CD8-positive, alpha-beta memory T cell (primary cell): ENCODE results near the gene TTN. TPM values are rescaled to one million over a fixed set of nuclear protein-coding genes. Genes with fewer than 3 reads are reported as not detected.

Experiments
- CTCF ChIA-PET: fragments of 350-600 bp; sonication (Branson Sonifier 250); formaldehyde crosslinking; loops from one replicate; lab custom pipeline; 2021; ENCODE audit warnings: antibody characterized with exemption; lab: Charles Lee
- POLR2A ChIA-PET: fragments of 350-600 bp; sonication (Branson Sonifier 250); formaldehyde crosslinking; loops from one replicate; lab custom pipeline; 2021; ENCODE audit warnings: antibody characterized with exemption; lab: Charles Lee
- DNase-seq, 5 donors: peaks; one replicate each; pipeline versions ENCODE4 v3.0.0 to v3.0.0-alpha.2; 2020 to 2022; ENCODE audit warnings: mixed read lengths in 1 of 5
- H3K27ac ChIP-seq: one replicate; pipeline ENCODE4 v1.7.0; 2013; ENCODE audit warnings: low read depth, mild to moderate bottlenecking, low read length, moderate library complexity
- H3K27me3 ChIP-seq: 2 replicates; pipeline ENCODE4 v1.7.0; 2013; ENCODE audit warnings: low read length, mild to moderate bottlenecking; ENCODE audit not compliant: insufficient read depth, poor library complexity, severe bottlenecking
- H3K36me3 ChIP-seq: 2 replicates; pipeline ENCODE4 v1.7.0; 2013; ENCODE audit warnings: mild to moderate bottlenecking, low read length, moderate library complexity; ENCODE audit not compliant: insufficient read depth
- H3K4me1 ChIP-seq: 2 replicates; pipeline ENCODE4 v1.7.0; 2013; ENCODE audit warnings: mild to moderate bottlenecking, low read length, moderate library complexity; ENCODE audit not compliant: insufficient read depth
- H3K4me3 ChIP-seq: 2 replicates; pipeline ENCODE4 v1.7.0; 2013; ENCODE audit warnings: mild to moderate bottlenecking, low read length
- H3K9me3 ChIP-seq: 2 replicates; pipeline ENCODE4 v1.7.0; 2013; ENCODE audit warnings: mild to moderate bottlenecking, low read length
- H3K27ac Mint-ChIP-seq, 8 donors: one replicate each; pipeline ENCODE4 v1.8.0; 2020 to 2021; ENCODE audit warnings: mixed read lengths in 8 of 8, mild to moderate bottlenecking in 6 of 8, inconsistent platforms in 3 of 8, moderate library complexity in 3 of 8
- H3K27me3 Mint-ChIP-seq, 2 donors: one replicate each; pipeline ENCODE4 v1.8.0; 2020 to 2021; ENCODE audit warnings: mixed read lengths in 2 of 2, mild to moderate bottlenecking in 1 of 2, moderate library complexity in 1 of 2
- H3K36me3 Mint-ChIP-seq, 3 donors: one replicate each; pipeline ENCODE4 v1.8.0; 2020 to 2021; ENCODE audit warnings: mixed read lengths in 3 of 3, inconsistent platforms in 1 of 3, mild to moderate bottlenecking in 1 of 3
- H3K4me1 Mint-ChIP-seq, 3 donors: one replicate each; pipeline ENCODE4 v1.8.0; 2020 to 2021; ENCODE audit warnings: mixed read lengths in 3 of 3, inconsistent platforms in 1 of 3, mild to moderate bottlenecking in 1 of 3
- H3K4me3 Mint-ChIP-seq, 7 donors: one replicate each; pipeline ENCODE4 v1.8.0; 2020 to 2021; ENCODE audit warnings: mixed read lengths in 7 of 7, mild to moderate bottlenecking in 6 of 7, moderate library complexity in 4 of 7, inconsistent platforms in 2 of 7
- H3K9me3 Mint-ChIP-seq, 5 donors: one replicate each; pipeline ENCODE4 v1.8.0; 2020 to 2022; ENCODE audit warnings: mixed read lengths in 5 of 5, mild to moderate bottlenecking in 3 of 5, moderate library complexity in 2 of 5, inconsistent platforms in 1 of 5
- polyA plus RNA-seq: library from polyadenylated mRNA; unstranded; fragments of 300-500 nt; fragmentation: Illumina TruSeq; gene quantifications from one replicate; pipeline ENCODE4 v1.2.3, GENCODE V29; 2021
- total RNA-seq, 2 experiments: library from RNA; stranded (reverse); gene quantifications; one replicate each; pipeline ENCODE4 v1.2.3, GENCODE V29; 2021

Gene TTN
- total and polyA plus RNA-seq, 3 experiments from 2014 or later, result 0.80 to 2.0 (median 0.83) TPM

GRCh38 chr2:178506101-178506500 lies 301.1 kb downstream of the TTN start:
- CTCF ChIA-PET, result interaction anchor here (1.1 to 1.2 kb wide), 2 partner anchors 56 to 91 kb away, joined by 3 to 4 read pairs; partner anchors contain the start of gene PRKRA

GRCh38 chr2:178502751-178503150 lies 304.5 kb downstream of the TTN start:
- no peak overlapping the region for H3K4me3 ChIP-seq
- Mint-ChIP-seq H3K27me3 (no peaks in the 10 kb centered on the region), H3K4me3 (no peak overlapping the region), H3K9me3 (no peaks in the 10 kb centered on the region), H3K27ac (peak overlapping the region in 1 of 8 donors; percentile 61), H3K36me3 (peaks cover 0 to 81% (median 26%) of the 10 kb centered on the region in 3 donors), H3K4me1 (no peaks in the 10 kb centered on the region)
- no peaks in the 10 kb centered on the region for H3K9me3 ChIP-seq
- ChIA-PET CTCF (no interaction called here), POLR2A (no interaction called here)
- DNase-seq, result no peak
- no peak overlapping the region for H3K27ac ChIP-seq
- H3K4me1 ChIP-seq, result no peaks in the 10 kb centered on the region
- H3K36me3 ChIP-seq, result peaks cover 52% of the 10 kb centered on the region
- H3K27me3 ChIP-seq, result no peaks in the 10 kb centered on the region

More at GRCh38 chr2:178506101-178506500, 301.1 kb downstream of the TTN start:
- H3K27me3 Mint-ChIP-seq, result no peaks in the 10 kb centered on the region
- H3K4me3 Mint-ChIP-seq, result no peak overlapping the region
- Histone ChIP-seq H3K4me3 (no peak overlapping the region), H3K4me1 (no peaks in the 10 kb centered on the region), H3K27ac (no peak overlapping the region), H3K9me3 (no peaks in the 10 kb centered on the region), H3K36me3 (peaks cover 30% of the 10 kb centered on the region), H3K27me3 (no peaks in the 10 kb centered on the region)
- peaks cover 0 to 70% (median 15%) of the 10 kb centered on the region in 3 donors for H3K36me3 Mint-ChIP-seq
- POLR2A ChIA-PET, result no interaction called here
- H3K9me3 Mint-ChIP-seq, result no peaks in the 10 kb centered on the region
- no peak overlapping the region for H3K27ac Mint-ChIP-seq
- no peaks in the 10 kb centered on the region for H3K4me1 Mint-ChIP-seq
- DNase-seq, result no peak

GRCh38 chr2:178499640-178500039 lies 307.6 kb downstream of the TTN start:
- Histone ChIP-seq H3K36me3 (peaks cover 64% of the 10 kb centered on the region), H3K4me1 (no peaks in the 10 kb centered on the region), H3K4me3 (no peak overlapping the region), H3K27ac (no peak overlapping the region), H3K27me3 (no peaks in the 10 kb centered on the region), H3K9me3 (no peaks in the 10 kb centered on the region)
- no peaks in the 10 kb centered on the region for H3K27me3 Mint-ChIP-seq
- H3K9me3 Mint-ChIP-seq, result no peaks in the 10 kb centered on the region
- ChIA-PET CTCF (no interaction called here), POLR2A (no interaction called here)
- no peak overlapping the region for H3K4me3 Mint-ChIP-seq
- H3K36me3 Mint-ChIP-seq, result peaks cover 4 to 88% (median 30%) of the 10 kb centered on the region in 3 donors
- no peak for DNase-seq
- H3K27ac Mint-ChIP-seq, result peak overlapping the region in 3 of 8 donors; percentile 1 to 68 (median 54)
- H3K4me1 Mint-ChIP-seq, result peaks cover 0 to 2% (median 0%) of the 10 kb centered on the region in 3 donors

- ChIA-PET CTCF (no interaction called here), POLR2A (no interaction called here)
- Histone ChIP-seq H3K4me3 (no peak overlapping the region), H3K27ac (no peak overlapping the region), H3K4me1 (no peaks in the 10 kb centered on the region), H3K27me3 (no peaks in the 10 kb centered on the region), H3K36me3 (peaks cover 69% of the 10 kb centered on the region), H3K9me3 (no peaks in the 10 kb centered on the region)
- Mint-ChIP-seq H3K27ac (peak overlapping the region in 1 of 8 donors; percentile 32), H3K4me3 (no peak overlapping the region), H3K36me3 (peaks cover 6 to 89% (median 33%) of the 10 kb centered on the region in 3 donors), H3K4me1 (peaks cover 0 to 2% (median 0%) of the 10 kb centered on the region in 3 donors), H3K27me3 (no peaks in the 10 kb centered on the region), H3K9me3 (no peaks in the 10 kb centered on the region)
- no peak for DNase-seq
These were observed 309.1 kb downstream of the TTN start for GRCh38 chr2:178498137-178498536.

- Histone ChIP-seq H3K4me1 (no peaks in the 10 kb centered on the region), H3K4me3 (no peak overlapping the region), H3K27ac (no peak overlapping the region), H3K9me3 (no peaks in the 10 kb centered on the region), H3K36me3 (peaks cover 58% of the 10 kb centered on the region), H3K27me3 (no peaks in the 10 kb centered on the region)
- POLR2A ChIA-PET, result no interaction called here
- no peak overlapping the region for H3K27ac Mint-ChIP-seq
- H3K4me1 Mint-ChIP-seq, result peaks cover 0 to 2% (median 0%) of the 10 kb centered on the region in 3 donors
- no peaks in the 10 kb centered on the region for H3K27me3 Mint-ChIP-seq
- DNase-seq, result no peak
- H3K9me3 Mint-ChIP-seq, result no peaks in the 10 kb centered on the region
- H3K36me3 Mint-ChIP-seq, result peaks cover 12 to 85% (median 30%) of the 10 kb centered on the region in 3 donors
- no peak overlapping the region for H3K4me3 Mint-ChIP-seq
- CTCF ChIA-PET, result interaction anchor here (0.7 to 1.6 kb wide), 2 partner anchors 82 to 99 kb away, joined by 3 to 5 read pairs; no protein-coding TSS in a partner anchor
These were observed 311.2 kb downstream of the TTN start for GRCh38 chr2:178496049-178496448.

- H3K36me3 ChIP-seq, result peaks cover 52% of the 10 kb centered on the region
These were observed 315.6 kb downstream of the TTN start for GRCh38 chr2:178491612-178492011.

GRCh38 chr2:178485356-178485755 lies 321.9 kb downstream of the TTN start:
- POLR2A ChIA-PET, result no interaction called here
- Histone ChIP-seq H3K36me3 (peaks cover 15% of the 10 kb centered on the region), H3K4me3 (no peak overlapping the region), H3K9me3 (no peaks in the 10 kb centered on the region), H3K27ac (no peak overlapping the region), H3K4me1 (peaks cover 31% of the 10 kb centered on the region), H3K27me3 (no peaks in the 10 kb centered on the region)
- Mint-ChIP-seq H3K36me3 (peaks cover 0 to 46% (median 27%) of the 10 kb centered on the region in 3 donors), H3K27ac (peak overlapping the region in 2 of 8 donors; percentile 34 to 79), H3K4me3 (no peak overlapping the region), H3K9me3 (no peaks in the 10 kb centered on the region), H3K4me1 (peaks cover 59 to 83% (median 81%) of the 10 kb centered on the region in 3 donors), H3K27me3 (no peaks in the 10 kb centered on the region)
- DNase-seq, result no peak
- CTCF ChIA-PET, result no interaction called here

More at GRCh38 chr2:178491612-178492011, 315.6 kb downstream of the TTN start:
- no peak overlapping the region for H3K27ac Mint-ChIP-seq
- peaks cover 9 to 87% (median 35%) of the 10 kb centered on the region in 3 donors for H3K36me3 Mint-ChIP-seq
- no peaks in the 10 kb centered on the region for H3K9me3 Mint-ChIP-seq
- POLR2A ChIA-PET, result interaction anchor here (1.6 kb wide), 1 partner anchor 9 kb away, joined by 3 read pairs; no protein-coding TSS in a partner anchor
- peaks cover 22 to 30% (median 28%) of the 10 kb centered on the region in 3 donors for H3K4me1 Mint-ChIP-seq
- CTCF ChIA-PET, result no interaction called here
- no peak for DNase-seq
- Histone ChIP-seq H3K4me1 (no peaks in the 10 kb centered on the region), H3K27ac (no peak overlapping the region), H3K4me3 (no peak overlapping the region), H3K27me3 (no peaks in the 10 kb centered on the region), H3K9me3 (no peaks in the 10 kb centered on the region)
- H3K27me3 Mint-ChIP-seq, result no peaks in the 10 kb centered on the region
- H3K4me3 Mint-ChIP-seq, result no peak overlapping the region

- H3K4me1 ChIP-seq, result peaks cover 37% of the 10 kb centered on the region
- H3K4me1 Mint-ChIP-seq, result peaks cover 55 to 81% (median 80%) of the 10 kb centered on the region in 3 donors
- H3K27me3 ChIP-seq, result no peaks in the 10 kb centered on the region
- no peak overlapping the region for H3K4me3 ChIP-seq
- H3K4me3 Mint-ChIP-seq, result no peak overlapping the region
- POLR2A ChIA-PET, result no interaction called here
- CTCF ChIA-PET, result no interaction called here
- H3K27ac ChIP-seq, result no peak overlapping the region
- peaks cover 9% of the 10 kb centered on the region for H3K36me3 ChIP-seq
- no peaks in the 10 kb centered on the region for H3K27me3 Mint-ChIP-seq
- peaks cover 0 to 39% (median 23%) of the 10 kb centered on the region in 3 donors for H3K36me3 Mint-ChIP-seq
- H3K27ac Mint-ChIP-seq, result peak overlapping the region in 3 of 8 donors; percentile 3 to 40 (median 25)
- no peaks in the 10 kb centered on the region for H3K9me3 ChIP-seq
- no peaks in the 10 kb centered on the region for H3K9me3 Mint-ChIP-seq
- no peak for DNase-seq
These were observed 322.8 kb downstream of the TTN start for GRCh38 chr2:178484245-178485041.
